Measurements from ENCODE around the gene FRMD6.
"Not testable (repeated sequence)": the region's sequence is repeated elsewhere in the genome, so short reads cannot be mapped to it uniquely, and the experiment has no call there.

FRMD6 gene

DNA sequence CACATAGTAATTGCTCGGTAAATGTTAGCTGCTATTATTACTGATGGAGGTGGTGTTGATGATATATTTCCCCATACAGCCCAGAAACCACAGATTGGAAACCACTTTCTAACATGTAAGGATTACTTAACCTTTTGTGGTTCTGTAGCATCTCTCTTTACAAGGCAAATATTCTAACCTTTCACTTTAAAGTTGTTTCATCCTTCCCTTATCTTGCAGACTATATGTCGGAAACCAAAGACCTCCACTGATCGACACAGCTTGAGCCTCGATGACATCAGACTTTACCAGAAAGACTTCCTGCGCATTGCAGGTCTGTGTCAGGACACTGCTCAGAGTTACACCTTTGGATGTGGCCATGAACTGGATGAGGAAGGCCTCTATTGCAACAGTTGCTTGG is 75.8 kb downstream of the FRMD6 start:
- DNase-seq: no peak

DNA sequence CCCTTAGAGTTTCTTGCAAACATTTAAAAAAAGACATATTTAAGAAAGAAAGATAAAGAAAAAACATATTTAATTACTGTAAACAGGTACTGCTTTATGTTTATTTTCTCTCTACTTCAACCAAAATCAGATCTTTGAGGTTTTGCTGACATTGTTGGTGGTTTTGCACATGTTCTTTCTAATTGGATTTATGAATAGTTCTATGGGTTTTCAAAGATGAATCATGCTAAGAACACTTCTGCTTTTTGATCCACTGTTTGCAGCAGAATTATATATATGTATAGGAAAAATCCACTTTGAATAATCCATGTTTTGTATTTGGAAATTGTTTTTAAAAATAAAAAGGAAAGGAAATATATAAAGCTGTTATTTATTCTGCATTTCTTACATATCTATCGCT is 78.4 kb downstream of the FRMD6 start:
- no peak for DNase-seq

DNA sequence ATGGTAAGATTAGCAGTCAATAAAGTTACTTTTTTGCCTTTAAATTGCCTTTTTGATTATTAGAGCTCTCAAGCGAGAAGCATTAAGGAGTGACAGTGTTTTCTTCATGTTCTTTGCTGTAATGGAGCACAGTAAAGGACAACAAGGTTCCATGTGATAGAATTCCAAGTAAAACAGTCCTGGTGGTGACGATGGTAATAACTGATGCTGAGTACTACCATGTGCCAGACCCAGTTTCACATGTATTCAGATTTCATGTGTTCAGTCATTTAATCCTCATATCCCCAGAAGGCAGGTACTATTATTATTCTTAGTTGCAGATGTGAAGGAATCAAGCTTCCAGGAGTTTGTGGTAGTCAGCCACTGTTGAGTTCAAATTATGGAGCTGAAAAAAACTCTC is 79.0 kb downstream of the FRMD6 start:
- DNase-seq: no peak

- no peak for DNase-seq
Measured at GRCh38 chr14:51732494-51733112, 80.9 kb downstream of the FRMD6 start.

DNA sequence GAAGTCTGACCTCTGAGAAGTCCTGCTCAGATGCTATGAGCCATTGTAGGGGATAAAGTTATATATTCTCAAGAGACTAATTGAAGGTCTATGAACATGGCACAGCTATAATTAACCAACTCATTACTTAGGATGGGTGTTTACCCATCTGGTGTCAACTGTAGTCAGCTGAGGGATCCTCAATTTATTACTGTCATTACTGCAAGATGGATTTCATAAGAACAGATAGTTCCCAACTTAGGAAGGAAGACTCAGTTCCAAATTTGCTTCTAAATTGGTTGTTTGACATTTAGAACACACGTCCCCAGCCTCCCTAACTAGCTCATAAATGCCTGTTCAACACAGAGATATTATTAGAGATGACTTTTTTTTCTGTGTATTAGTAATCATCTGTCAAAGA is 81.4 kb downstream of the FRMD6 start:
- DNase-seq: no peak

- DNase-seq: no peak
Measured at GRCh38 chr14:51735851-51736250, 84.1 kb downstream of the FRMD6 start.

DNA sequence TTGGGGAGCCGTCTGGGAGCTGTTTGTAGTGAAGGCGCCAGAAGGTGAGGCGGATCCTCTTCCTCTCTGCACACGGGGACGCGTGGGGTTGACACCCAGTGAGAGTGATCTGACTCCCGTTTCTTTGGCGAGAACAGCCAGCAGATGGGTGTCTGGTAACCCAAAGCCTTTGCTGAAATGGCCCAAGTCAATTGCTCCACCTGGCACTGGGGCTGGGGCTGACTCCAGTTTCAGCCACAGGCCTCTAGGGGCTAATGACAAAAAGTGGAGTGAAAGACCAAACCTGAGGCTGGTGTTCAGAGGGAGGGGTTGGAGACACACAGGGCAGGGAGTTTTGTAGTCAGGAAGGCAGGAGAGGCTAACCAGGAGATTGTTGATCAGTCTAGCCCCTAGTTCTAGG is 87.0 kb downstream of the FRMD6 start:
- peak; percentile 30 for DNase-seq

DNA sequence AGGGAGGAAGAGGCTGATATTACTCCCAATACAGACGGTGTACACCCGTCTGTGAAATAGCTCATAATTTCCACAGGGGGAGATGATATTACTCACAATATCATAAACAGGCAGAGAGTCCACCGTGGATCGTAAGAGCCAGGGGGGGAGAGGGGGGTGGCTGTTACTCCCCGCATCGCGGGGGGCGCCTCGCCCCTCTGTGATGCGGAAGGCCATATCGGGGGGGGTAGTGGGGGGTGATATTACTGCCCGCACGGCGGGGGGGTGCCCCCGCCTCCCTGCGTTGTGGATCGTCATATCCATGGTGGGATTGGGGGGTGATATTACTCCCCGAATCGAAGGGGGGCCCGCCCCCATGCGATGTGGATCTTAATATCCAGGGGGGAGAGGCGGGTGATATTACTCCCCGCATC is 91.9 kb downstream of the FRMD6 start:
- DNase-seq: no peak

DNA sequence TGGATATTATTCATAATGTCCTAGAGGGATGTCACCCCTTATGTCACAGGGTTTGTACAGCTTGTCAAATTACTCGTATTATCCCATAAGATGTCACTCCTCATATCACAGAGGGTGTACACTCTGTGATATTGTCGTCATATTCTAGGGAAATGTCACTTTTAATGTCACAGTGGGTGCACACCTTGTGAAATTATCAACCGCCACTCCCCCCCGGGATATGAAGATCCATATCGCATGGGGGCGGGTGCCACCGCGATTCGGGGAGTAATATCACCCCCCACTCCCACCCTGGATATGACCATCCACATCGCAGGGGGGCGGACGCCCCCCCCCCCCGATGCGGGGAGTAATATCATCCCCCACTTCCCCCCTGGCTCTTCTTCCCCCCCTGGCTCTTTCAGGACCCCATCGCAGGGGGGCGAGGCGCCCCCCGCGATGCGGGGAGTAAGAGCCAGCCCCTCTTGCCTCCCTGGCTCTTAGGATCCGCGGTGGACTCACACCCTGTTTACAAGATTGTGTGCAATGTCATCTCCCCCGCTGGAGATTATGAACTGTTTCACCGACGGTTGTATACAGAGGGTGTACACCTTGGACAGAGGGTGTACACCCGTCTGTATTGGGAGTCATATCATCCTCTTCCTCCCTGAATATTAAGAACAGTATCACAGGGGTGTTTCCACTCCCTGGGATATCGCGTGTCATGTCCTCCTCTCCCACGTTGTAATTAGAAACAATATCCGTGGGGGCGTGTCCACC is 92.8 kb downstream of the FRMD6 start:
- DNase-seq: no peak

DNA sequence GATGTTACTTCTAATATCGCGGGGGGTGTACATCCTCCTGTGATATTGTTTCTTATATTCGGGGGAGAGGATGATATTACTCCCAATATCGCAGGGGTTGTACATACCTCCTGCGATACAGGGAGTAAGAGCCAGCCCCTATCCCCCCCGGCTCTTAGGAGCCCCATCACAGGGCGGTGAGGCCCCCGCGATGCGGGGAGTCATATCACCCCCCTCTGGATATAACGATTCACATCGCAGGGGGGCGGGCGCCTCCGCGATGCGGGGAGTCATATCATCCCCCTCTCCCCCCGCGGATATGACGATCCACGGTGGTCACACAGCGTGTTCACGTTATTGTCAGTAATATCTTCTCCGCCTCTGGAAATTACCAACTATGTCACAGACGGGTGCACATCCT is 95.1 kb downstream of the FRMD6 start:
- not testable (repeated sequence) for DNase-seq

GRCh38 chr14:51750542-51750941 is 98.8 kb downstream of the FRMD6 start:
- no peak for DNase-seq

DNA sequence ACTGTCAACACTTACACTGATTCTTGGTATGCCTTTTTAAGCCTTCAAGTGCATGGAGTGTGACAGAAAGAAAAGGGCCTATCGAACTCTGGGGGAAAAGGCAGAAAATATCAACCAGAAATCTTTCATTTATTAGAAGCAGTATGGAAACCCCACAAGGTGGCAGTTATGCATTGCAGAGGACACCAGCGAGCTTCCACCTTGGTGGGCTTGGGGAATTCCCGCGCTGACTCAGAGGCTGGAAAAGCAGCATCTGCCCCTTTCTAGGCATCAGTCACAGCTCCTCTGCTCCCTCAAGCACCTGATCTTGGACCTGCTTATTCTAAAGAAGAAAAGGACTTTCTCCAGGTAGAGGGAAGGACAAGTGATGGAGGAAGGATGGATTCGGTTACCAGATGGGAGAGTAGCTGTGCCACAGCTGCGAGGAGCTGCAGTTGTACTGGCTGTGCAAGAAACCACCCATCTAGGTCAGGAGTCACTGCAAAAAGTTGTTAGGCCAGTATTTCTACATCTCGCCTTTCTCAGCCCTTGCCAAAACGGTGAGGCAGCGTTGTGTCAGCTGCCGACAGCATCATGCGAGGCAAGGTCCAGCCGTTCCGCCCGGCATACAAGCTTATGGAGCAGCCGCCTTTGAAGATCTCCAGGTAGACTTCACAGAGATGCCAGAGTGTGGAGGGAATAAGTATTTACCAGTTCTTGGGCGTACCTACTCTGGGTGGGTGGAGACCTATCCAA is 100.1 kb downstream of the FRMD6 start:
- DNase-seq: not testable (repeated sequence)

- DNase-seq: not testable (repeated sequence)
Measured at GRCh38 chr14:51757756-51758155, 106.0 kb downstream of the FRMD6 start.

- no peak for DNase-seq
Measured at GRCh38 chr14:51759950-51760349, 108.2 kb downstream of the FRMD6 start.

- not testable (repeated sequence) for DNase-seq
Measured at GRCh38 chr14:51765726-51766125, 114.0 kb downstream of the FRMD6 start.

GRCh38 chr14:51766586-51766985 is 114.9 kb downstream of the FRMD6 start:
- not testable (repeated sequence) for DNase-seq

- not testable (repeated sequence) for DNase-seq
Measured at GRCh38 chr14:51769261-51769660, 117.6 kb downstream of the FRMD6 start.

GRCh38 chr14:51774209-51774608 is 122.5 kb downstream of the FRMD6 start:
- DNase-seq: no peak

DNA sequence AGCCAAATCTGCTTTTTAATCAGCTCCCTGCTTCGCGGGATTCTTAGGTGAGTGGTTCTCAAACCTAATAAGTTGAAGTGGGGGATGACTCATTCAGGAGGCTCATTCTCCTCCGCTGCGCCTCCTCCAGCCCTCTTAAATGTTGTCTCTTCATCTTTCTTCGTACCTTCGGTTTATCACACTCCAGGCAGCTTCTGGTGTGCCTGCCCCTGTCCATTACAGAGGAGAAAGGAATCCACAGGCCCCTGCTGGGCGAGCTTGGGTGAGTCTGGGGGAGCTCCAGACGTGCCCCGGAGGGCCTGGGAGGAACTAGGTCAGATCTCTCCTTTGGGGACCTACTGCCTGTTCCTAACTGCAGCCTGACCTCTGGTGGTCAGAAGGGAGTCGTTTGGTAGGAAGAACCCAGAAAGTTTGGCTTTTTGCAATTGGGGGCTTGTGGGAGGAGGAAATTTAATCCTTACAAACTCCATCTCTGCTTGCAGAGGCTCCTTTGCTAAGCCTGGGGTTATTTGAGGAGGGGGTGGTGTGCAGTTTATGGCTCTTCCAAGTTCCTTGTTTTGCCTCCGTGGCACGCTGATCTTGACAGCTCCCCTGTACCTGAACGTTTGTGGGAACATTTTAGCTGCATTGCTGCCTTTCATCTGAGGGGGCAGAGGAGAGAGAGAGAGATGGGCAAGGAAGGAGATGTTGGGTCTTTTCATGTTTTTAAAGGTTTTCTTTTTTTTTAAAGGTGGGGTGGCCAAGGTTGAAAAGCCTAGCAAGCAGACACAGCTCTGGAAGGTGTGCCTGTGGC is 124.6 kb downstream of the FRMD6 start:
- peak; percentile 72 for DNase-seq

DNA sequence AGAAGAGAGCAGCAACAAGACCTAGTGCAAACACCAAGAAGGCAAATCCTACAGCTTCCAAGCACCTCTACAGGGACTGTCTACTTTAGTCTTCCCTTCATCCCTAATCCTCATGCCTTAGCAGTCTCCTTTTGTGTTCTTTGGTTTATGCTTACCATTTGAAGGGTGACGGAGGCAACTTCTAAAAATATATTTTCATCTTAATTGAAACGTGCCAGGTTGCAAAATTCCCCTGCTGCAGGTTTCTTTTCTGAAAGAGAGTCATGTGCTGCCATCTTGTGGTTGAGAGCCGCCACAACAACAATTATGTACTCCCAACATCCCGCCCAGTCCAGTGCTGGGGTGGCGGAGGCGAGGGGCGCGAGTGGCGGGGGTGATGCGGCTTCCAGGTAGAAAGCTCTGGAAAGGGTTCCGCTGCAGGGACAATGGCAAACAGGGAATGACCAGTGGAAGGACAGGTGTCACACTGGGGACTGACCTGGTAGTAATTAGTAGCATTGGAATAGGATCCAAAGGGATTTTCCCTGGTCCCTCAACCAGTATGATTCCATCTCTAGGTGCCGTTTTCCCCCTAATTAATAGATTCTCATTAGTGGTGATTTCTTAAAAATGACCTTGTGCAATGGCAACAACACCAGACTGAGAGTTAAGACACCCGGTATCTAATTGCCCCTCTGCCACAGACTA is 128.4 kb downstream of the FRMD6 start:
- DNase-seq: peak; percentile 72

Data from NCI-H1092 treated with DMSO at 0.1 percent for 48 hours (cell line).